Stimulated activated naive B cell treated with anti-CD40 and anti-IgM and Interleukin-4, amounts not matched to agents 10 μg/mL and 1 μg/mL and 100 μg/mL, for 72 hours (primary cell): ENCODE results near the gene GTPBP1.
A peak's percentile ranks its signal among the peaks of the same experiment; 100 is the strongest.

Source experiments
- ATAC-seq, 2 donors: fragments of 150-1000 bp; cut with Tn5 transposase; replicated peaks; 2 replicates each; pipeline ENCODE4 v1.10.0; 2021; ENCODE audit warnings: moderate library complexity in 1 of 2
- DNase-seq: peaks from one replicate; pipeline ENCODE4 v3.0.0; 2021
- H3K27ac Mint-ChIP-seq: one replicate; pipeline ENCODE4 v1.8.0; 2022; ENCODE audit warnings: mild to moderate bottlenecking, mixed read lengths
- H3K27me3 Mint-ChIP-seq, 2 donors: one replicate each; pipeline ENCODE4 v1.8.0; 2022; ENCODE audit warnings: mixed read lengths in 2 of 2
- H3K36me3 Mint-ChIP-seq, 2 donors: one replicate each; pipeline ENCODE4 v1.8.0; 2022; ENCODE audit warnings: mixed read lengths in 2 of 2, mild to moderate bottlenecking in 1 of 2
- H3K4me1 Mint-ChIP-seq, 2 donors: one replicate each; pipeline ENCODE4 v1.8.0; 2022; ENCODE audit warnings: mixed read lengths in 2 of 2, mild to moderate bottlenecking in 1 of 2
- H3K4me3 Mint-ChIP-seq, 2 donors: one replicate each; pipeline ENCODE4 v1.8.0; 2022; ENCODE audit warnings: mild to moderate bottlenecking in 2 of 2, mixed read lengths in 2 of 2, moderate library complexity in 1 of 2
- H3K9me3 Mint-ChIP-seq, 2 donors: one replicate each; pipeline ENCODE4 v1.8.0; 2022; ENCODE audit warnings: mixed read lengths in 2 of 2, mild to moderate bottlenecking in 1 of 2

Gene GTPBP1

GRCh38 chr22:38725900-38726655 is 20.3 kb downstream of the GTPBP1 start:
- no peak for DNase-seq
- peaks cover 46 to 80% of the 10 kb centered on the region in 2 donors for H3K36me3 Mint-ChIP-seq
- H3K9me3 Mint-ChIP-seq, result no peaks in the 10 kb centered on the region
- peaks cover 2 to 13% of the 10 kb centered on the region in 2 donors for H3K4me1 Mint-ChIP-seq
- H3K27me3 Mint-ChIP-seq, result no peaks in the 10 kb centered on the region
- ATAC-seq, result no peak
- no peak overlapping the region for H3K4me3 Mint-ChIP-seq
- no peak overlapping the region for H3K27ac Mint-ChIP-seq

GRCh38 chr22:38727123-38727522 is 21.4 kb downstream of the GTPBP1 start:
- H3K27ac Mint-ChIP-seq, result no peak overlapping the region
- H3K36me3 Mint-ChIP-seq, result peaks cover 44 to 80% of the 10 kb centered on the region in 2 donors
- no peak overlapping the region for H3K4me3 Mint-ChIP-seq
- no peaks in the 10 kb centered on the region for H3K27me3 Mint-ChIP-seq
- DNase-seq, result no peak
- no peaks in the 10 kb centered on the region for H3K9me3 Mint-ChIP-seq
- H3K4me1 Mint-ChIP-seq, result peaks cover 2 to 13% of the 10 kb centered on the region in 2 donors
- no peak for ATAC-seq

GRCh38 chr22:38727530-38728451 is 22.0 kb downstream of the GTPBP1 start:
- Mint-ChIP-seq H3K4me3 (no peak overlapping the region), H3K27ac (peak overlapping the region; percentile 69), H3K4me1 (peaks cover 2 to 16% of the 10 kb centered on the region in 2 donors), H3K9me3 (no peaks in the 10 kb centered on the region), H3K27me3 (no peaks in the 10 kb centered on the region), H3K36me3 (peaks cover 41 to 78% of the 10 kb centered on the region in 2 donors)
- no peak for DNase-seq
- ATAC-seq, result no peak

GRCh38 chr22:38728871-38729796 is 23.4 kb downstream of the GTPBP1 start:
- Mint-ChIP-seq H3K36me3 (peaks cover 39 to 78% of the 10 kb centered on the region in 2 donors), H3K27ac (peak overlapping the region; percentile 47)

GRCh38 chr22:38729946-38730345 is 24.2 kb downstream of the GTPBP1 start:
- ATAC-seq (no peak), DNase-seq (no peak)
- H3K9me3 Mint-ChIP-seq, result no peaks in the 10 kb centered on the region
- peaks cover 15 to 29% of the 10 kb centered on the region in 2 donors for H3K4me1 Mint-ChIP-seq
- no peaks in the 10 kb centered on the region for H3K27me3 Mint-ChIP-seq
- H3K36me3 Mint-ChIP-seq, result peaks cover 37 to 78% of the 10 kb centered on the region in 2 donors
- H3K27ac Mint-ChIP-seq, result no peak overlapping the region
- no peak overlapping the region for H3K4me3 Mint-ChIP-seq

More at GRCh38 chr22:38728871-38729796, 23.4 kb downstream of the GTPBP1 start:
- no peaks in the 10 kb centered on the region for H3K9me3 Mint-ChIP-seq
- ATAC-seq, result no peak
- no peak for DNase-seq
- no peak overlapping the region for H3K4me3 Mint-ChIP-seq
- no peaks in the 10 kb centered on the region for H3K27me3 Mint-ChIP-seq
- H3K4me1 Mint-ChIP-seq, result peaks cover 11 to 25% of the 10 kb centered on the region in 2 donors

GRCh38 chr22:38730411-38730871 is 24.7 kb downstream of the GTPBP1 start:
- peaks cover 36 to 77% of the 10 kb centered on the region in 2 donors for H3K36me3 Mint-ChIP-seq
- peak overlapping the region; percentile 73 for H3K27ac Mint-ChIP-seq

GRCh38 chr22:38731703-38732161 is 26.0 kb downstream of the GTPBP1 start:
- Mint-ChIP-seq H3K4me3 (no peak overlapping the region), H3K4me1 (peaks cover 28 to 43% of the 10 kb centered on the region in 2 donors), H3K27ac (peak overlapping the region; percentile 80), H3K9me3 (no peaks in the 10 kb centered on the region), H3K27me3 (no peaks in the 10 kb centered on the region), H3K36me3 (peaks cover 36 to 74% of the 10 kb centered on the region in 2 donors)
- DNase-seq (no peak), ATAC-seq (no peak)

More at GRCh38 chr22:38730411-38730871, 24.7 kb downstream of the GTPBP1 start:
- Mint-ChIP-seq H3K4me1 (peaks cover 20 to 31% of the 10 kb centered on the region in 2 donors), H3K27me3 (no peaks in the 10 kb centered on the region), H3K9me3 (no peaks in the 10 kb centered on the region), H3K4me3 (no peak overlapping the region)
- ATAC-seq (no peak), DNase-seq (no peak)

GRCh38 chr22:38732251-38732815 is 26.6 kb downstream of the GTPBP1 start:
- Mint-ChIP-seq H3K4me1 (peaks cover 31 to 47% of the 10 kb centered on the region in 2 donors), H3K36me3 (peaks cover 36 to 74% of the 10 kb centered on the region in 2 donors), H3K27ac (peak overlapping the region; percentile 80), H3K27me3 (no peaks in the 10 kb centered on the region), H3K4me3 (no peak overlapping the region), H3K9me3 (no peaks in the 10 kb centered on the region)
- ATAC-seq (no peak), DNase-seq (no peak)

GRCh38 chr22:38733329-38733723 is 27.6 kb downstream of the GTPBP1 start:
- Mint-ChIP-seq H3K36me3 (peaks cover 41 to 76% of the 10 kb centered on the region in 2 donors), H3K27ac (peak overlapping the region; percentile 89), H3K4me3 (peak overlapping the region in 1 of 2 donors; percentile 60), H3K27me3 (no peaks in the 10 kb centered on the region), H3K9me3 (no peaks in the 10 kb centered on the region), H3K4me1 (peaks cover 35 to 54% of the 10 kb centered on the region in 2 donors)
- DNase-seq, result no peak
- peak; percentile 64 to 69 for ATAC-seq

GRCh38 chr22:38733724-38734381 is 28.1 kb downstream of the GTPBP1 start:
- Mint-ChIP-seq H3K27ac (peak overlapping the region; percentile 88), H3K27me3 (no peaks in the 10 kb centered on the region), H3K4me1 (peaks cover 35 to 56% of the 10 kb centered on the region in 2 donors), H3K4me3 (peak overlapping the region in 1 of 2 donors; percentile 60), H3K9me3 (no peaks in the 10 kb centered on the region), H3K36me3 (peaks cover 41 to 76% of the 10 kb centered on the region in 2 donors)
- DNase-seq (no peak), ATAC-seq (peak; percentile 8)

GRCh38 chr22:38734421-38735100 is 28.8 kb downstream of the GTPBP1 start:
- peaks cover 35 to 56% of the 10 kb centered on the region in 2 donors for H3K4me1 Mint-ChIP-seq
- no peaks in the 10 kb centered on the region for H3K27me3 Mint-ChIP-seq
- peak overlapping the region; percentile 88 for H3K27ac Mint-ChIP-seq
- H3K4me3 Mint-ChIP-seq, result no peak overlapping the region
- ATAC-seq (no peak), DNase-seq (no peak)
- H3K36me3 Mint-ChIP-seq, result peaks cover 42 to 70% of the 10 kb centered on the region in 2 donors
- no peaks in the 10 kb centered on the region for H3K9me3 Mint-ChIP-seq

- Mint-ChIP-seq H3K4me1 (peaks cover 35 to 56% of the 10 kb centered on the region in 2 donors), H3K36me3 (peaks cover 47 to 73% of the 10 kb centered on the region in 2 donors), H3K4me3 (no peak overlapping the region)
Observed at GRCh38 chr22:38735126-38735464, 29.4 kb downstream of the GTPBP1 start.

More at GRCh38 chr22:38735126-38735464, 29.4 kb downstream of the GTPBP1 start:
- Mint-ChIP-seq H3K9me3 (no peaks in the 10 kb centered on the region), H3K27me3 (no peaks in the 10 kb centered on the region), H3K27ac (peak overlapping the region; percentile 83)
- ATAC-seq, result no peak
- no peak for DNase-seq
